A549 (cell line): ENCODE measurements around the gene ACAN. TPM values are rescaled to one million over a fixed set of nuclear protein-coding genes. Genes with fewer than 3 reads are reported as not detected.

Source experiments
- ATAC-seq, 2 experiments: fragments of 200-7000 bp in 1 of 2; fragments of >200 bp in 1 of 2; cut with Nextera tagmentation in 1 of 2; cut with Tn5 transposase in 1 of 2; 3 replicates each; pipeline versions ENCODE4 v1.8.0 to v1.9.1; 2018 to 2020; ENCODE audit warnings: mild to moderate bottlenecking in 1 of 2, moderate library complexity in 1 of 2
- CTCF ChIA-PET: fragments of 300-600 bp; sonication (Branson Sonifier 250); formaldehyde crosslinking; extraction: SDS; loops from one replicate; lab custom pipeline; 2021; ENCODE audit warnings: antibody characterized with exemption, inconsistent platforms; lab: Yijun Ruan, JAX
- POLR2A ChIA-PET: fragments of 350-600 bp; formaldehyde crosslinking; extraction: SDS; loops from one replicate; lab custom pipeline; 2021; ENCODE audit warnings: antibody characterized with exemption, inconsistent platforms; lab: Yijun Ruan, JAX
- DNase-seq, 2 experiments: peaks; one replicate each; pipeline versions ENCODE4 v3.0.0 to v3.0.0-alpha.2; 2011 to 2016; ENCODE audit warnings: low read depth in 1 of 2, low spot score in 1 of 2
- FAIRE-seq: peaks from 2 replicates; lab custom pipeline; 2011; peaks lifted over from hg19 to GRCh38; lab: Jason Lieb, UNC
- H3K27ac ChIP-seq, 2 experiments: fragments of >200 bp; sonication (Bioruptor Twin); formaldehyde crosslinking; 3 replicates each; pipeline ENCODE4 v1.5.1; 2016 to 2017
- H3K4me1 ChIP-seq: fragments of >200 bp; sonication (Bioruptor Twin); formaldehyde crosslinking; 3 replicates; pipeline ENCODE4 v1.6.1; 2016
- H3K4me2 ChIP-seq: fragments of >200 bp; sonication (Bioruptor Twin); formaldehyde crosslinking; 3 replicates; pipeline ENCODE4 v1.6.1; 2016
- H3K4me3 ChIP-seq: fragments of >200 bp; sonication (Bioruptor Twin); formaldehyde crosslinking; 3 replicates; pipeline ENCODE4 v1.5.1; 2016
- H3K9me3 ChIP-seq: fragments of >200 bp; sonication (Bioruptor Twin); formaldehyde crosslinking; 3 replicates; pipeline ENCODE4 v1.6.1; 2016
- BHLHE40 ChIP-seq: IDR thresholded peaks from 2 replicates; pipeline ENCODE4 v1.6.1; 2012; ENCODE audit warnings: low read depth, low read length, inconsistent platforms
- CBX2 ChIP-seq: fragments of 200-600 bp; sonication (generic); IDR thresholded peaks from 2 replicates; pipeline ENCODE4 v1.6.1; 2016; ENCODE audit warnings: low read depth, mild to moderate bottlenecking, borderline replicate concordance
- EHF ChIP-seq: fragments of 250-450 bp; sonication (Bioruptor Pico); IDR thresholded peaks from 2 replicates; pipeline ENCODE4 v1.5.0; 2020; ENCODE audit warnings: mild to moderate bottlenecking
- EP300 ChIP-seq, 2 experiments: fragments of >200 bp; sonication (Bioruptor Twin); formaldehyde crosslinking; IDR thresholded peaks; 2 replicates in 1 of 2; 3 replicates in 1 of 2; pipeline ENCODE4 v1.6.1; 2016 to 2017
- ESRRA ChIP-seq: fragments of 150-350 bp; IDR thresholded peaks from 2 replicates; pipeline ENCODE4 v1.6.1; 2014; ENCODE audit warnings: mild to moderate bottlenecking, low read length, borderline replicate concordance
- FOSB ChIP-seq: fragments of 250-450 bp; sonication (Bioruptor Pico); IDR thresholded peaks from 2 replicates; pipeline ENCODE4 v1.5.0; 2020; ENCODE audit warnings: mild to moderate bottlenecking, moderate library complexity
- FOXS1 ChIP-seq: fragments of 250-450 bp; sonication (Bioruptor Pico); IDR thresholded peaks from 2 replicates; pipeline ENCODE4 v1.5.0; 2020; ENCODE audit warnings: mild to moderate bottlenecking, moderate library complexity
- HDAC2 ChIP-seq: fragments of 200-600 bp; sonication (generic); IDR thresholded peaks from 2 replicates; pipeline ENCODE4 v1.6.1; 2016
- HOXA7 ChIP-seq: fragments of 250-450 bp; sonication (Bioruptor Pico); IDR thresholded peaks from 2 replicates; pipeline ENCODE4 v1.5.0; 2020; ENCODE audit warnings: mild to moderate bottlenecking, moderate library complexity
- JUN ChIP-seq, 2 experiments: fragments of >200 bp; sonication (Bioruptor Twin); formaldehyde crosslinking; IDR thresholded peaks; 2 replicates in 1 of 2; 3 replicates in 1 of 2; pipeline ENCODE4 v1.6.1; 2016 to 2017
- JUNB ChIP-seq: fragments of >200 bp; sonication (Bioruptor Twin); formaldehyde crosslinking; IDR thresholded peaks from 2 replicates; pipeline ENCODE4 v1.6.1; 2016
- KDM5A ChIP-seq: fragments of 200-600 bp; sonication (generic); IDR thresholded peaks from 2 replicates; pipeline ENCODE4 v1.6.1; 2016; ENCODE audit warnings: antibody characterized with exemption, mild to moderate bottlenecking
- MAFK ChIP-seq: fragments of 450-650 bp; IDR thresholded peaks from 2 replicates; pipeline ENCODE4 v1.6.1; 2014; ENCODE audit not compliant: partially characterized antibody
- NPAS2 ChIP-seq: fragments of 250-450 bp; sonication (Bioruptor Pico); IDR thresholded peaks from 2 replicates; pipeline ENCODE4 v1.8.0; 2022; ENCODE audit warnings: mild to moderate bottlenecking, moderate library complexity, borderline replicate concordance
- NR3C1 ChIP-seq: fragments of >200 bp; sonication (Bioruptor Twin); formaldehyde crosslinking; IDR thresholded peaks from 3 replicates; pipeline ENCODE4 v1.6.1; 2017
- RARB ChIP-seq: fragments of 250-450 bp; sonication (Bioruptor Pico); IDR thresholded peaks from 2 replicates; pipeline ENCODE4 v1.8.0; 2021; ENCODE audit warnings: mild to moderate bottlenecking, moderate library complexity
- RNF2 ChIP-seq: fragments of 200-600 bp; sonication (generic); IDR thresholded peaks from 2 replicates; pipeline ENCODE4 v1.6.1; 2016; ENCODE audit warnings: low read depth, mild to moderate bottlenecking, antibody characterized with exemption, moderate library complexity, borderline replicate concordance
- TP53 ChIP-seq: fragments of 250-450 bp; sonication (Bioruptor Pico); IDR thresholded peaks from 2 replicates; pipeline ENCODE4 v1.5.0; 2021; ENCODE audit warnings: mild to moderate bottlenecking, moderate library complexity
- ZC3H11A ChIP-seq: fragments of 450-650 bp; IDR thresholded peaks from 2 replicates; pipeline ENCODE4 v1.6.1; 2014; ENCODE audit warnings: antibody characterized with exemption, mild to moderate bottlenecking
- ZSCAN20 ChIP-seq: fragments of 250-450 bp; sonication (Bioruptor Pico); IDR thresholded peaks from 2 replicates; pipeline ENCODE4 v1.8.0; 2022; ENCODE audit warnings: mild to moderate bottlenecking, moderate library complexity
- WGBS: methylation state at CpG from one replicate; pipeline ENCODE4 v1.1.6; 2017; ENCODE audit errors: missing lambda C conversion rate; 5-methylcytosine and 5-hydroxymethylcytosine counted together
- polyA plus RNA-seq, 4 experiments: library from polyadenylated mRNA; depleted of rRNA in 3 of 4; stranded (reverse); fragments of >200 nt; fragmentation: RNase III in 1 of 4; extraction: RNeasy Plus Mini Kit Qiagen cat#74134 plus additional on column Dnase treatment in 1 of 4; gene quantifications; 2 replicates in 3 of 4; 3 replicates in 1 of 4; pipeline ENCODE4 v1.2.3, GENCODE V29; 2011 to 2017
- TF ChIP-seq, protein P1 (sequence below): fragments of 200-600 bp; sonication (generic); IDR thresholded peaks from 2 replicates; pipeline ENCODE4 v1.6.1; 2016; ENCODE audit warnings: antibody characterized with exemption, mild to moderate bottlenecking, moderate library complexity
- TF ChIP-seq, protein P2 (sequence below): fragments of 150-350 bp; IDR thresholded peaks from 2 replicates; pipeline ENCODE4 v1.6.1; 2014; ENCODE audit warnings: low read depth, mild to moderate bottlenecking, low read length
- TF ChIP-seq, protein P3 (sequence below): fragments of >200 bp; sonication (Bioruptor Twin); formaldehyde crosslinking; IDR thresholded peaks from 3 replicates; pipeline ENCODE4 v1.5.1; 2016
- TF ChIP-seq, protein P4 (sequence below): IDR thresholded peaks from 2 replicates; pipeline ENCODE4 v1.6.1; 2012; ENCODE audit warnings: low read depth, borderline replicate concordance

The ACAN gene
- polyA plus RNA-seq, 2 of the 4 experiments (the other 2 are of a cell fraction), result 0.01 TPM; not detected in 1

DNA sequence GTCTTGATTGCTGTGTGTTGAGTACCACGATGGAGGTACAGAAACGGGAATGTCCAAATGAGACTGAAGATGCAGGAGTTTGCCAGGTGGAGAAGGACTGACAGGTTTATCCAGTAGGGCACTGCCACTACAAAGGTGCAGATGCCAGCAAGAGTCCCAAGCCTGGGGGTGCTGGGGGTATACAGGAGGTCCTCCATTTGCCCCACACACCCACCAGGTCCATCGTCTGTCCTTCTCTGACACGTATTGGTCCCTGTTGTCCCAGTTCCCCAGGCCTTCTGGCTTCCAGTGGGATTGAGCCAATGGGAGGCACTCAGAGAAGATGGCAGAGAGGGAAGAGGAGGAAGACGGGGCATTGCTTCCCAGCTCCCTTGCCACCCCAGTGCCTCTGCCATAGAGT, 85.5 kb downstream of the ACAN start:
- no peak overlapping the region for H3K4me3 ChIP-seq
- WGBS, result 77% methylated on average over 5 of the region's 5 CpGs
- ChIA-PET POLR2A (no interaction called here), CTCF (interaction anchor here (5.3 to 19.8 kb wide), 3 partner anchors 10 to 287 kb away, joined by 23 to 212 read pairs (median 132); no protein-coding TSS in a partner anchor)
- ATAC-seq (no peak), FAIRE-seq (no peak), DNase-seq (no peak)
- TF ChIP-seq BHLHE40 (no peak), ESRRA (no peak), FOXS1 (no peak), ZC3H11A (no peak), EHF (no peak), TP53 (CRISPR knock-in tag) (no peak), RNF2 (no peak)
- H3K9me3 ChIP-seq, result no peaks in the 10 kb centered on the region
- no peak overlapping the region for H3K27ac ChIP-seq
- H3K4me2 ChIP-seq, result no peak overlapping the region
- no peaks in the 10 kb centered on the region for H3K4me1 ChIP-seq

DNA sequence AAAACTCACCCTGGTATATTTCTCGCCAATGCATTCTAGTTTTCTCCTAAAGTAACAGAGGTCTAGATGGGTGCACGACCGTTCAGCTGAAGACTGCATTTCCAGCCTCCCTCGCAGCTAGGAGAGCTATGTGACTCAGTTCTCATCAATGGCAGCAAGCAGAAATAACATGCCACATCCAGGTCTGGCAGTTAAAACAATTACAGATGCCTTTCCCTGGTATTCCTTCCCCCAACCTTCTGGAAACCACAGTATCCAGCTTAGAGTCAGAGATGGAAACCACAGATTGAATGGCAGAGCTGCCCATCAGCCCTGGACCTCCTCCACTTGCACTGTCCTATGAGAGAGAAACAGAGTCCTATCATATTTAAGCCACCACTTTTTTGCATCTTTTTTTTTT, 87.3 kb downstream of the ACAN start:
- TF ChIP-seq JUN (IDR thresholded peaks at IDR 0.05) (no peak), RARB (CRISPR knock-in tag) (no peak), NPAS2 (CRISPR knock-in tag) (no peak), EHF (no peak), EP300 (IDR thresholded peaks at IDR 0.05) (no peak), ZC3H11A (no peak), JUNB (no peak), ESRRA (no peak), HDAC2 (no peak), CBX2 (no peak), ZSCAN20 (CRISPR knock-in tag) (no peak), MAFK (no peak), HOXA7 (CRISPR knock-in tag) (no peak), KDM5A (no peak), FOSB (CRISPR knock-in tag) (no peak), NR3C1 (no peak)
- TF ChIP-seq, protein P1, sequence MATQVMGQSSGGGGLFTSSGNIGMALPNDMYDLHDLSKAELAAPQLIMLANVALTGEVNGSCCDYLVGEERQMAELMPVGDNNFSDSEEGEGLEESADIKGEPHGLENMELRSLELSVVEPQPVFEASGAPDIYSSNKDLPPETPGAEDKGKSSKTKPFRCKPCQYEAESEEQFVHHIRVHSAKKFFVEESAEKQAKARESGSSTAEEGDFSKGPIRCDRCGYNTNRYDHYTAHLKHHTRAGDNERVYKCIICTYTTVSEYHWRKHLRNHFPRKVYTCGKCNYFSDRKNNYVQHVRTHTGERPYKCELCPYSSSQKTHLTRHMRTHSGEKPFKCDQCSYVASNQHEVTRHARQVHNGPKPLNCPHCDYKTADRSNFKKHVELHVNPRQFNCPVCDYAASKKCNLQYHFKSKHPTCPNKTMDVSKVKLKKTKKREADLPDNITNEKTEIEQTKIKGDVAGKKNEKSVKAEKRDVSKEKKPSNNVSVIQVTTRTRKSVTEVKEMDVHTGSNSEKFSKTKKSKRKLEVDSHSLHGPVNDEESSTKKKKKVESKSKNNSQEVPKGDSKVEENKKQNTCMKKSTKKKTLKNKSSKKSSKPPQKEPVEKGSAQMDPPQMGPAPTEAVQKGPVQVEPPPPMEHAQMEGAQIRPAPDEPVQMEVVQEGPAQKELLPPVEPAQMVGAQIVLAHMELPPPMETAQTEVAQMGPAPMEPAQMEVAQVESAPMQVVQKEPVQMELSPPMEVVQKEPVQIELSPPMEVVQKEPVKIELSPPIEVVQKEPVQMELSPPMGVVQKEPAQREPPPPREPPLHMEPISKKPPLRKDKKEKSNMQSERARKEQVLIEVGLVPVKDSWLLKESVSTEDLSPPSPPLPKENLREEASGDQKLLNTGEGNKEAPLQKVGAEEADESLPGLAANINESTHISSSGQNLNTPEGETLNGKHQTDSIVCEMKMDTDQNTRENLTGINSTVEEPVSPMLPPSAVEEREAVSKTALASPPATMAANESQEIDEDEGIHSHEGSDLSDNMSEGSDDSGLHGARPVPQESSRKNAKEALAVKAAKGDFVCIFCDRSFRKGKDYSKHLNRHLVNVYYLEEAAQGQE, result no peak
- TF ChIP-seq, protein P2, sequence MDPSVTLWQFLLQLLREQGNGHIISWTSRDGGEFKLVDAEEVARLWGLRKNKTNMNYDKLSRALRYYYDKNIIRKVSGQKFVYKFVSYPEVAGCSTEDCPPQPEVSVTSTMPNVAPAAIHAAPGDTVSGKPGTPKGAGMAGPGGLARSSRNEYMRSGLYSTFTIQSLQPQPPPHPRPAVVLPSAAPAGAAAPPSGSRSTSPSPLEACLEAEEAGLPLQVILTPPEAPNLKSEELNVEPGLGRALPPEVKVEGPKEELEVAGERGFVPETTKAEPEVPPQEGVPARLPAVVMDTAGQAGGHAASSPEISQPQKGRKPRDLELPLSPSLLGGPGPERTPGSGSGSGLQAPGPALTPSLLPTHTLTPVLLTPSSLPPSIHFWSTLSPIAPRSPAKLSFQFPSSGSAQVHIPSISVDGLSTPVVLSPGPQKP, result no peak
- TF ChIP-seq, protein P3, sequence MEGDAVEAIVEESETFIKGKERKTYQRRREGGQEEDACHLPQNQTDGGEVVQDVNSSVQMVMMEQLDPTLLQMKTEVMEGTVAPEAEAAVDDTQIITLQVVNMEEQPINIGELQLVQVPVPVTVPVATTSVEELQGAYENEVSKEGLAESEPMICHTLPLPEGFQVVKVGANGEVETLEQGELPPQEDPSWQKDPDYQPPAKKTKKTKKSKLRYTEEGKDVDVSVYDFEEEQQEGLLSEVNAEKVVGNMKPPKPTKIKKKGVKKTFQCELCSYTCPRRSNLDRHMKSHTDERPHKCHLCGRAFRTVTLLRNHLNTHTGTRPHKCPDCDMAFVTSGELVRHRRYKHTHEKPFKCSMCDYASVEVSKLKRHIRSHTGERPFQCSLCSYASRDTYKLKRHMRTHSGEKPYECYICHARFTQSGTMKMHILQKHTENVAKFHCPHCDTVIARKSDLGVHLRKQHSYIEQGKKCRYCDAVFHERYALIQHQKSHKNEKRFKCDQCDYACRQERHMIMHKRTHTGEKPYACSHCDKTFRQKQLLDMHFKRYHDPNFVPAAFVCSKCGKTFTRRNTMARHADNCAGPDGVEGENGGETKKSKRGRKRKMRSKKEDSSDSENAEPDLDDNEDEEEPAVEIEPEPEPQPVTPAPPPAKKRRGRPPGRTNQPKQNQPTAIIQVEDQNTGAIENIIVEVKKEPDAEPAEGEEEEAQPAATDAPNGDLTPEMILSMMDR, result no peak
- TF ChIP-seq, protein P4, sequence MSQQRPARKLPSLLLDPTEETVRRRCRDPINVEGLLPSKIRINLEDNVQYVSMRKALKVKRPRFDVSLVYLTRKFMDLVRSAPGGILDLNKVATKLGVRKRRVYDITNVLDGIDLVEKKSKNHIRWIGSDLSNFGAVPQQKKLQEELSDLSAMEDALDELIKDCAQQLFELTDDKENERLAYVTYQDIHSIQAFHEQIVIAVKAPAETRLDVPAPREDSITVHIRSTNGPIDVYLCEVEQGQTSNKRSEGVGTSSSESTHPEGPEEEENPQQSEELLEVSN, result no peak
- TF ChIP-seq, all 56 proteins: peak for 0
- ChIA-PET POLR2A (interaction anchor here (0.6 kb wide), 1 partner anchor 91 kb away, joined by 3 read pairs; no protein-coding TSS in a partner anchor), CTCF (interaction anchor here (0.5 to 32.8 kb wide), 6 partner anchors 12 to 285 kb away, joined by 3 to 851 read pairs (median 118); no protein-coding TSS in a partner anchor)
- no peak for FAIRE-seq
- DNase-seq, result no peak
- H3K4me1 ChIP-seq, result peaks cover 5% of the 10 kb centered on the region; the same call in 2 of the 3 replicates
- H3K4me2 ChIP-seq, result no peak overlapping the region
- WGBS, result 77% methylated on average over 4 of the region's 4 CpGs
- no peak overlapping the region for H3K4me3 ChIP-seq
- H3K27ac ChIP-seq, result no peak overlapping the region
- H3K9me3 ChIP-seq, result no peaks in the 10 kb centered on the region
- no peak for ATAC-seq
